GM12801 (cell line): Measurements from ENCODE around the gene DAAM1.

ENCODE experiments used
- CTCF ChIP-seq: IDR thresholded peaks from one replicate; pipeline ENCODE4 v1.5.1; 2011; ENCODE audit warnings: control low read depth; ENCODE audit not compliant: insufficient read length; ENCODE audit errors: extremely low read depth

DAAM1 gene

DNA sequence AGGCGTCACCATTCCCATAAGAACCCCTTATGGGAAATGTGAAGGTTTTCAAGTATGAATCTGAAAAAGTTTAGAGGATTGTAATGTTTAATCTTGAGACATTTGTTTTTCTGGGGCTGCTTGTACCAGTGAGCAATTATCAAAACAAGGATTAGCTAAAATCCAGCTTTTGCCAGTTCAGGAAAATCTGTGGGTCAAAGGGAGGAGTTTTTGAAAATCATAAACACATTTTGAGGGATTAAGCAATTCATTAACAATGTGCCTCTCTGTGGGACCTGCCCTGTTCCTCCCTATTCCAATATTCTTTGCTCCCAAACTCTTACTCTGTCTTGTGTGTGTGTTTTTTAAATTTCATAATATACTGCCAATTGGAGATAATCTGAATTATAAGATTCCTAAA is 11.7 kb upstream of the DAAM1 start:
- no peak for TF ChIP-seq CTCF

GRCh38 chr14:59177262-59177661 is 11.2 kb upstream of the DAAM1 start:
- no peak for TF ChIP-seq CTCF

- TF ChIP-seq CTCF = no peak
Observed at GRCh38 chr14:59181791-59182190, 6.7 kb upstream of the DAAM1 start.

DNA sequence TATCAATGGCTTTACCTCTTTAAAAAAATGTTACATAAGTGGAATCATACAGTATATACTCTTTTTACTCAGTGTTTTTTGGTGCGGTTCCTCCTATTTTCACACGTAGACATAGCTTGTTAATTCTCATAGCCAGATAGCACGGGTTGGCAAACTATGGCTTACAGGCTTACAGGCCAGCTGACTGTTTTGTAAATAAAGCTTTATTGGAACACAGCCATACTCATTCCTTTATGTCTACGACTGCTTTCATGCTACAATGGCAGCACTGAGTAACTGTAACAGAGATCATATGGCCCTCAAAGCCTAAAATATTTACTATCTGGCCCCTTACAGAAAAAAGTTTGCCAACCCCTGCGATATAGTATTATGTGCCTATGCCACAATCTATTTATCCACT is 5.8 kb upstream of the DAAM1 start:
- TF ChIP-seq CTCF = no peak

- no peak for TF ChIP-seq CTCF
Observed at GRCh38 chr14:59183150-59183549, 5.3 kb upstream of the DAAM1 start.

- TF ChIP-seq CTCF = no peak
Observed at GRCh38 chr14:59184396-59184795, 4.1 kb upstream of the DAAM1 start.

GRCh38 chr14:59185676-59186075 is 2.8 kb upstream of the DAAM1 start:
- no peak for TF ChIP-seq CTCF

- TF ChIP-seq CTCF = no peak
Observed at GRCh38 chr14:59186306-59186705, 2.2 kb upstream of the DAAM1 start.
